Measurements from ENCODE around the gene EFHC2.

- TF ChIP-seq CTCF (IDR thresholded peaks at IDR 0.05; ENCODE audit: low read depth, low read length, missing input control) (no peak), JUND (IDR thresholded peaks at IDR 0.05) (no peak)
These were observed 89.9 kb downstream of the EFHC2 start for GRCh38 chrX:44253575-44253942.

Data from liver (tissue), 3 donors.